GM18526 (cell line): ENCODE measurements around the gene PASK.

ENCODE experiments used
- POLR2A ChIP-seq: IDR thresholded peaks from 3 replicates; pipeline ENCODE4 v1.6.1; 2011; ENCODE audit not compliant: insufficient read length; ENCODE audit errors: extremely low read depth

Gene PASK

GRCh38 chr2:241066171-241066892, 82.9 kb downstream of the PASK start:
- no peak for TF ChIP-seq POLR2A

GRCh38 chr2:241065355-241065803, 83.9 kb downstream of the PASK start:
- no peak for TF ChIP-seq POLR2A

GRCh38 chr2:241064802-241065354, 84.4 kb downstream of the PASK start:
- no peak for TF ChIP-seq POLR2A

- no peak for TF ChIP-seq POLR2A
These were observed 85.1 kb downstream of the PASK start for GRCh38 chr2:241064008-241064801.

- no peak for TF ChIP-seq POLR2A
These were observed 85.7 kb downstream of the PASK start for GRCh38 chr2:241063587-241063986.

DNA sequence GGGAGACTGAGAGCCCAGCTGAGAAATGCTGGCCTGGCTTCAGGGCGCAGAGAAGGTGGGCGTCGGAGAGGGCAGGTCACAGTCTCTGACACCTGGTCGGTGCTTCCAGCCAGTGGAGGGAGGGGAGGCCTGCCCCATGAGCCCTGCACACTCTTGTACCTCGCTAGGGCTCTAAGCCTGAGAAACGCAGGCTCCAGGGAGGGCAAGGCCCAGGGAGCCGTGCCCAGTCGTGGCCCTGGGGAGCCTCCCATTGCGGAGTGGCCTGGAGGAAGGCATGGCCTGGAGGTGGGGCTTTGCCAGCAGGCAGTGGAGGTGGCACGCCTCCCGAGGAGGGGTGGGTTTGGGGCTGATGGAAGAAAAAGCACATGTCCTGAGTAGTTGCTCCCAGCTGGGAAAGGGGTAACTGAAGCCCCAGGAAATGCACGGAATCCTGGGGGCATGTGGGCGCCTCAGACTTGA, 86.2 kb downstream of the PASK start:
- TF ChIP-seq POLR2A: no peak

DNA sequence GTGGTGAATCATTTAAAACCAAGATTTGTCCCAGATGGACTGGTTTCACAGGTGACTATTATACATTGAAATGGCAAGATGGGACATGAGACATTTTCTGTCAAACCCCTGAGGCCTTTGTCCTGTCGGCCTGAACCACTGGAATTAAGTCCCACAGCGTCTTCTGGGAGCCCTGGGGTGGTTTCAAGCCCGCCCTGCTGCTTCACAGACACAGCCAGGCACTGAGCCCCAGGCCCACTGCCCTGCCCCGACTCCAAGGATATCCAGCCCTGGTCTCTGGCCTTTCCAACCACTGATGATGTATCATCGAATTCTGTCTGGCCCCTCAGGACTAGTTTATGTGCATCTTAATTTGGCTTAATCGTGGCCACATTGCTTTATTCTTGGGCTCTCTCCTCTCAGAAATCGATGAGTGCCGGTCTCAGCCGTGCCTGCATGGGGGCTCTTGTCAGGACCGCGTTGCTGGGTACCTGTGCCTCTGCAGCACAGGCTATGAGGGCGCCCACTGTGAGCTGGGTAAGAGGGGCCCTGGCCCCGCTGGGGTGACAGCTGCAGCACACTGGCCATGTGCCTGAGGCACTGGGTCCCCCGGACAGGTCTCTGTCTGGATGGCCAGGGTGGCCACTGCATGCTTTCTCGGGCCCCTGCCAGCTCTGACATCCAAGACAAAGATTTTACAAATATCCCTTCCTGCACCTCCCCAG, 86.7 kb downstream of the PASK start:
- no peak for TF ChIP-seq POLR2A

DNA sequence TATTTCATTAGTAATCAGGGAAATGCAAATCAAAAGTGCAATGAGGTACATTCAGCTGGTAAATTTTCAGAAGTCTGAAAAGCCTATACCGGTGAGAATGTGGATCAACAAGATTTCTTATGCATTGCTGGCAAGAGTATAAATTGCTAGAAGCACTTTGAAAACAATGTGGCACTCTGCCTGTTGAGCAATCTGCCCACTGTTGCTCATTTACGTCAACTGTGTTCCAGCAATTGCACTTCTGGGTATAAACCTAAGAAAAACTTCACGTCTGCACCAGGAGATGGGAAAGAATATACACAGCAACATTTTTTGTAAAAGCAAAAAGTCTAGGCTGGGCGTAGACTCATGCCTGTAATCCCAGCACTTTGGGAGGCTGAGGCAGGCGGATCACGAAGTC, 88.0 kb downstream of the PASK start:
- TF ChIP-seq POLR2A: no peak
